PC-9 (cell line): ENCODE measurements around the gene ATP2B2.

Experiments
- CTCF ChIP-seq: fragments of 200-600 bp; sonication (generic); conservative IDR thresholded peaks from 2 replicates; pipeline ENCODE4 v1.6.1; 2017; ENCODE audit warnings: mixed run types, antibody characterized with exemption, mild to moderate bottlenecking, moderate library complexity
- EZH2 ChIP-seq: fragments of 200-600 bp; sonication (generic); IDR thresholded peaks from 2 replicates; pipeline ENCODE4 v1.8.0; 2017; ENCODE audit warnings: antibody characterized with exemption, low read depth

GRCh38 chr3:10511809-10512494 is 6.6 kb upstream of the ATP2B2 start:
- TF ChIP-seq CTCF (no peak), EZH2 (no peak)
